Measurements from ENCODE around the gene RAPGEF6.

RAPGEF6 gene

GRCh38 chr5:131634996-131635683, at the start of gene RAPGEF6:
RAPGEF6 (minus strand) TSS chr5:131635229; CDS start chr5:131635030, 199 bp downstream.
- TF ChIP-seq POU6F1 (CRISPR knock-in tag; IDR thresholded peaks at IDR 0.05; ENCODE audit: borderline replicate concordance, low read depth) (no peak), ZC3H10 (CRISPR knock-in tag; IDR thresholded peaks at IDR 0.05) (no peak), OSR1 (CRISPR knock-in tag; IDR thresholded peaks at IDR 0.05) (no peak), ESRRG (CRISPR knock-in tag; IDR thresholded peaks at IDR 0.05) (no peak), ZNF70 (CRISPR knock-in tag; IDR thresholded peaks at IDR 0.05) (no peak), TSHZ2 (CRISPR knock-in tag; IDR thresholded peaks at IDR 0.05) (no peak; the same call in 1 of the 2 replicates), ZFP30 (CRISPR knock-in tag; IDR thresholded peaks at IDR 0.05) (no peak), SNAI2 (CRISPR knock-in tag; IDR thresholded peaks at IDR 0.05) (no peak), BACH2 (CRISPR knock-in tag; IDR thresholded peaks at IDR 0.05; ENCODE audit: borderline replicate concordance) (no peak), ZNF565 (CRISPR knock-in tag; conservative IDR thresholded peaks at IDR 0.05; ENCODE audit: low read depth) (no peak), PATZ1 (CRISPR knock-in tag; IDR thresholded peaks at IDR 0.05; ENCODE audit: borderline replicate concordance) (no peak), CREB5 (CRISPR knock-in tag; IDR thresholded peaks at IDR 0.05; ENCODE audit: low read depth) (no peak), RARB (CRISPR knock-in tag; IDR thresholded peaks at IDR 0.05) (no peak), ZFP3 (CRISPR knock-in tag; IDR thresholded peaks at IDR 0.05) (no peak; the same call in 1 of the 2 replicates)
- peak; percentile 96 for ATAC-seq

- ATAC-seq: no peak
- no peak for TF ChIP-seq ZNF70 (CRISPR knock-in tag; IDR thresholded peaks at IDR 0.05)
- TF ChIP-seq PPARA (CRISPR knock-in tag; IDR thresholded peaks at IDR 0.05; ENCODE audit: borderline replicate concordance): no peak
- TF ChIP-seq SNAI2 (CRISPR knock-in tag; IDR thresholded peaks at IDR 0.05): no peak
- TF ChIP-seq ZC3H10 (CRISPR knock-in tag; IDR thresholded peaks at IDR 0.05): no peak
Observed at GRCh38 chr5:131684595-131684994, 49.6 kb upstream of the RAPGEF6 start.

- no peak for TF ChIP-seq ARNTL (CRISPR knock-in tag; IDR thresholded peaks at IDR 0.05; ENCODE audit: borderline replicate concordance, low read depth)
- no peak for TF ChIP-seq ESRRG (CRISPR knock-in tag; IDR thresholded peaks at IDR 0.05)
- TF ChIP-seq SNAI2 (CRISPR knock-in tag; IDR thresholded peaks at IDR 0.05): no peak
- TF ChIP-seq ZNF565 (CRISPR knock-in tag; conservative IDR thresholded peaks at IDR 0.05; ENCODE audit: low read depth): no peak
- no peak for TF ChIP-seq ZFP30 (CRISPR knock-in tag; IDR thresholded peaks at IDR 0.05)
- no peak for TF ChIP-seq ZNF70 (CRISPR knock-in tag; IDR thresholded peaks at IDR 0.05)
- TF ChIP-seq CSRNP3 (CRISPR knock-in tag; IDR thresholded peaks at IDR 0.05): no peak
- TF ChIP-seq TOX (CRISPR knock-in tag; IDR thresholded peaks at IDR 0.05; ENCODE audit: borderline replicate concordance): no peak
- TF ChIP-seq OSR1 (CRISPR knock-in tag; IDR thresholded peaks at IDR 0.05): no peak
- no peak for TF ChIP-seq CREB5 (CRISPR knock-in tag; IDR thresholded peaks at IDR 0.05; ENCODE audit: low read depth)
- TF ChIP-seq ZC3H10 (CRISPR knock-in tag; IDR thresholded peaks at IDR 0.05): no peak
- no peak for TF ChIP-seq PATZ1 (CRISPR knock-in tag; IDR thresholded peaks at IDR 0.05; ENCODE audit: borderline replicate concordance)
- TF ChIP-seq ISL1 (CRISPR knock-in tag; IDR thresholded peaks at IDR 0.05): no peak
- TF ChIP-seq POU6F1 (CRISPR knock-in tag; IDR thresholded peaks at IDR 0.05; ENCODE audit: borderline replicate concordance, low read depth): no peak
- ATAC-seq: no peak
Observed at GRCh38 chr5:131684051-131684450, 49.0 kb upstream of the RAPGEF6 start.
